HEK293 (cell line): Measurements from ENCODE around the gene TMED6.

Experiments used
- CTCF ChIP-seq: fragments of 450-650 bp; formaldehyde crosslinking; IDR thresholded peaks from 2 replicates; pipeline ENCODE4 v1.5.1; 2016; ENCODE audit warnings: missing biosample characterization, missing genetic modification characterization
- KLF17 ChIP-seq: fragments of 450-650 bp; formaldehyde crosslinking; IDR thresholded peaks from 2 replicates; pipeline ENCODE4 v1.5.1; 2016; ENCODE audit warnings: missing biosample characterization, missing genetic modification characterization
- KLF8 ChIP-seq: fragments of 450-650 bp; formaldehyde crosslinking; IDR thresholded peaks from 2 replicates; pipeline ENCODE4 v1.5.1; 2016; ENCODE audit warnings: missing biosample characterization, missing genetic modification characterization
- PRDM4 ChIP-seq: fragments of 450-650 bp; formaldehyde crosslinking; IDR thresholded peaks from 2 replicates; pipeline ENCODE4 v1.5.1; 2017; ENCODE audit warnings: missing biosample characterization, missing genetic modification characterization
- WT1 ChIP-seq: fragments of 450-650 bp; formaldehyde crosslinking; IDR thresholded peaks from 2 replicates; pipeline ENCODE4 v1.5.1; 2016; ENCODE audit warnings: missing biosample characterization, missing genetic modification characterization
- ZBTB11 ChIP-seq: fragments of 450-650 bp; formaldehyde crosslinking; conservative IDR thresholded peaks from 2 replicates; pipeline ENCODE4 v1.5.1; 2016; ENCODE audit warnings: low read depth, missing biosample characterization, missing genetic modification characterization
- ZIC2 ChIP-seq: fragments of 450-650 bp; formaldehyde crosslinking; IDR thresholded peaks from 2 replicates; pipeline ENCODE4 v1.5.1; 2016; ENCODE audit warnings: missing biosample characterization, missing genetic modification characterization
- ZNF221 ChIP-seq: fragments of 450-650 bp; formaldehyde crosslinking; IDR thresholded peaks from 2 replicates; pipeline ENCODE4 v1.5.1; 2017; ENCODE audit warnings: missing biosample characterization, missing genetic modification characterization, borderline replicate concordance
- ZNF223 ChIP-seq: fragments of 450-650 bp; formaldehyde crosslinking; IDR thresholded peaks from 2 replicates; pipeline ENCODE4 v1.5.1; 2016; ENCODE audit warnings: missing biosample characterization, missing genetic modification characterization
- ZNF302 ChIP-seq: fragments of 450-650 bp; formaldehyde crosslinking; IDR thresholded peaks from 2 replicates; pipeline ENCODE4 v1.5.1; 2016; ENCODE audit warnings: missing biosample characterization, missing genetic modification characterization, low read depth
- ZNF335 ChIP-seq: fragments of 450-650 bp; formaldehyde crosslinking; conservative IDR thresholded peaks from 2 replicates; pipeline ENCODE4 v1.5.1; 2016; ENCODE audit warnings: missing biosample characterization, missing genetic modification characterization
- ZNF341 ChIP-seq: fragments of 450-650 bp; formaldehyde crosslinking; IDR thresholded peaks from 2 replicates; pipeline ENCODE4; 2016; ENCODE audit warnings: low read depth, missing biosample characterization, missing genetic modification characterization
- ZNF354C ChIP-seq: fragments of 450-650 bp; formaldehyde crosslinking; IDR thresholded peaks from 2 replicates; pipeline ENCODE4 v1.5.1; 2016; ENCODE audit warnings: missing biosample characterization, missing genetic modification characterization, low read depth, borderline replicate concordance
- ZNF501 ChIP-seq: fragments of 450-650 bp; formaldehyde crosslinking; IDR thresholded peaks from 2 replicates; pipeline ENCODE4 v1.5.1; 2016; ENCODE audit warnings: missing biosample characterization, missing genetic modification characterization
- ZNF518A ChIP-seq: fragments of 450-650 bp; formaldehyde crosslinking; conservative IDR thresholded peaks from 2 replicates; pipeline ENCODE4 v1.5.1; 2016; ENCODE audit warnings: low read depth, missing biosample characterization, missing genetic modification characterization
- ZNF530 ChIP-seq: fragments of 450-650 bp; formaldehyde crosslinking; IDR thresholded peaks from 2 replicates; pipeline ENCODE4 v1.5.1; 2016; ENCODE audit warnings: low read depth, missing biosample characterization, missing genetic modification characterization
- ZNF600 ChIP-seq: fragments of 450-650 bp; formaldehyde crosslinking; IDR thresholded peaks from 2 replicates; pipeline ENCODE4 v1.5.1; 2016; ENCODE audit warnings: missing biosample characterization, missing genetic modification characterization
- ZNF626 ChIP-seq: fragments of 450-650 bp; sonication (Bioruptor Pico); formaldehyde crosslinking; IDR thresholded peaks from 2 replicates; pipeline ENCODE4 v1.5.1; 2018; ENCODE audit warnings: missing biosample characterization, missing genetic modification characterization, inconsistent platforms
- ZNF629 ChIP-seq: fragments of 450-650 bp; formaldehyde crosslinking; IDR thresholded peaks from 2 replicates; pipeline ENCODE4 v1.5.1; 2017; ENCODE audit warnings: missing biosample characterization, missing genetic modification characterization
- ZNF660 ChIP-seq: fragments of 450-650 bp; IDR thresholded peaks from 2 replicates; pipeline ENCODE4 v1.5.1; 2018; ENCODE audit warnings: missing biosample characterization, mild to moderate bottlenecking, missing genetic modification characterization
- ZNF776 ChIP-seq: fragments of 450-650 bp; formaldehyde crosslinking; IDR thresholded peaks from 2 replicates; pipeline ENCODE4 v1.5.0; 2017; ENCODE audit warnings: missing biosample characterization, missing genetic modification characterization, borderline replicate concordance
- ZNF843 ChIP-seq: fragments of 450-650 bp; formaldehyde crosslinking; IDR thresholded peaks from 2 replicates; pipeline ENCODE4 v1.5.1; 2016; ENCODE audit warnings: missing biosample characterization, missing genetic modification characterization
- ZSCAN4 ChIP-seq: fragments of 450-650 bp; formaldehyde crosslinking; IDR thresholded peaks from 2 replicates; pipeline ENCODE4 v1.5.1; 2017; ENCODE audit warnings: missing biosample characterization, missing genetic modification characterization

Gene TMED6

GRCh38 chr16:69330286-69331109, 21.1 kb downstream of the TMED6 start, which contains the start of gene PDF (continued):
- TF ChIP-seq ZIC2 (tag by site-specific recombination) (peak; percentile 88), CTCF (tag by site-specific recombination) (peak; percentile 82), ZSCAN4 (tag by site-specific recombination) (no peak), ZNF629 (tag by site-specific recombination) (0 out of 2 replicates have a peak, but pooled peaks have one; percentile 13), ZNF600 (tag by site-specific recombination) (peak; percentile 92), KLF17 (tag by site-specific recombination) (peak; percentile 48; the same call in 1 of the 2 replicates), ZNF843 (0 out of 2 replicates have a peak, but pooled peaks have one; percentile 47), ZNF223 (peak; percentile 88; the same call in 1 of the 2 replicates), ZBTB11 (tag by site-specific recombination) (peak; percentile 85), KLF8 (peak; percentile 88; the same call in 1 of the 2 replicates), ZNF776 (tag by site-specific recombination) (no peak), ZNF302 (tag by site-specific recombination) (no peak), ZNF341 (peak; percentile 70; the same call in 1 of the 2 replicates), ZNF221 (tag by site-specific recombination) (no peak), ZNF335 (tag by site-specific recombination) (peak; percentile 64), ZNF660 (tag by site-specific recombination) (no peak; the same call in 1 of the 2 replicates), ZNF518A (peak; percentile 18; the same call in 1 of the 2 replicates), ZNF354C (tag by site-specific recombination) (no peak), ZNF626 (no peak), PRDM4 (no peak), ZNF501 (tag by site-specific recombination) (no peak), ZNF530 (no peak), WT1 (tag by site-specific recombination) (no peak)
